Measurements from ENCODE around the gene CCDC57.

DNA sequence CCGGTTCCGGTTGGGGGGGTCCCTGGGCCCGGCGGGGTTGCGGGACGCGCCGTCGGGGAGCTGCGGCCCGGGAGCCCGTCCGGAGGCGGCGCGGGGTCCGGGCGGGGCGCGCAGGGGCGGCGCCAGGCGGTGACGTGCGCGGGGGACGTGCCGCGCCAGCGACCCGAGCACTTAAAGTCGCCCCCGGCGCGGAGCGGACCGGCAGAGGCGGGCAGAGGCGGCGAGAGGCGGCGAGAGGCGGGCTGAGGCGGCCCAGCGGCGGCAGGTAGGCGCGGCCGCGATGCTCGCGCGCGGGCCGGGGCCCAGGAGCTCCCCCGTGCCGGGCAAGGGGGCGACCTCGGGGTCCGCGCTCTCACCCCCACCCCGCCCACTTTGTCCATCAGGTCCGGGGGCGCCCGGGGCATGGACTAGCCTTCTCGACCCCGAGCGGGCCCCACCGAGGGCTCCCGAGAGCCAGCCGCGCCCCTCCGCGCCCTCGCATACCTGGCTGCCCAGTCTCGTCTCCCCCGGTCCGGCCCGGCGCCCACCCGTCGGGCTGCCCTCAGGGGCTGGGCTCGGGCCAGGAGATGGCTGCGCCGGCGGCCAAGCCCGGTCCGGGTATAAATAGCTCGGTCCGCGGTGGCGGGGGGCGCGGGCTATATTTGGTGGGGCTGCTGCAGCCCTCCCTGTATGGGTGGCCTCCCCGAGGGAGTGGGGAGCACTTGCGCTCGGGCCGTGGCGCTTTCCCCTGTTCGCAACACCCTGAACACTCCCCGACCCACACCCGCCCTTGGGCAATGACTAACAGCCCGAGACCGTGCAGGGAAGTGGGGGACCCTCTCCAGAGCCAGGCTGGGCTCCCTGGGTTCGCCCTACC lies 16.4 kb upstream of the CCDC57 start, which contains the start of gene SLC16A3:
- TF ChIP-seq, protein P1, sequence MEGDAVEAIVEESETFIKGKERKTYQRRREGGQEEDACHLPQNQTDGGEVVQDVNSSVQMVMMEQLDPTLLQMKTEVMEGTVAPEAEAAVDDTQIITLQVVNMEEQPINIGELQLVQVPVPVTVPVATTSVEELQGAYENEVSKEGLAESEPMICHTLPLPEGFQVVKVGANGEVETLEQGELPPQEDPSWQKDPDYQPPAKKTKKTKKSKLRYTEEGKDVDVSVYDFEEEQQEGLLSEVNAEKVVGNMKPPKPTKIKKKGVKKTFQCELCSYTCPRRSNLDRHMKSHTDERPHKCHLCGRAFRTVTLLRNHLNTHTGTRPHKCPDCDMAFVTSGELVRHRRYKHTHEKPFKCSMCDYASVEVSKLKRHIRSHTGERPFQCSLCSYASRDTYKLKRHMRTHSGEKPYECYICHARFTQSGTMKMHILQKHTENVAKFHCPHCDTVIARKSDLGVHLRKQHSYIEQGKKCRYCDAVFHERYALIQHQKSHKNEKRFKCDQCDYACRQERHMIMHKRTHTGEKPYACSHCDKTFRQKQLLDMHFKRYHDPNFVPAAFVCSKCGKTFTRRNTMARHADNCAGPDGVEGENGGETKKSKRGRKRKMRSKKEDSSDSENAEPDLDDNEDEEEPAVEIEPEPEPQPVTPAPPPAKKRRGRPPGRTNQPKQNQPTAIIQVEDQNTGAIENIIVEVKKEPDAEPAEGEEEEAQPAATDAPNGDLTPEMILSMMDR (conservative IDR thresholded peaks at IDR 0.05; ENCODE audit: low read depth, low read length), result no peak
- TF ChIP-seq EZH2phosphoT487 (IDR thresholded peaks at IDR 0.05; ENCODE audit: borderline replicate concordance, low read length), result no peak
